GM19025 (cell line): Measurements from ENCODE around the gene DCUN1D1.
A peak's percentile ranks its signal among the peaks of the same experiment; 100 is the strongest.
"Not testable (repeated sequence)": the region's sequence is repeated elsewhere in the genome, so short reads cannot be mapped to it uniquely, and the experiment has no call there.

Experiments used
- ATAC-seq: cut with Tn5 transposase; IDR thresholded peaks from one replicate; pipeline ENCODE4 v1.9.1; 2021; ENCODE audit warnings: mild to moderate bottlenecking, low read depth, moderate library complexity; ENCODE audit not compliant: unreplicated experiment

Gene DCUN1D1

DNA sequence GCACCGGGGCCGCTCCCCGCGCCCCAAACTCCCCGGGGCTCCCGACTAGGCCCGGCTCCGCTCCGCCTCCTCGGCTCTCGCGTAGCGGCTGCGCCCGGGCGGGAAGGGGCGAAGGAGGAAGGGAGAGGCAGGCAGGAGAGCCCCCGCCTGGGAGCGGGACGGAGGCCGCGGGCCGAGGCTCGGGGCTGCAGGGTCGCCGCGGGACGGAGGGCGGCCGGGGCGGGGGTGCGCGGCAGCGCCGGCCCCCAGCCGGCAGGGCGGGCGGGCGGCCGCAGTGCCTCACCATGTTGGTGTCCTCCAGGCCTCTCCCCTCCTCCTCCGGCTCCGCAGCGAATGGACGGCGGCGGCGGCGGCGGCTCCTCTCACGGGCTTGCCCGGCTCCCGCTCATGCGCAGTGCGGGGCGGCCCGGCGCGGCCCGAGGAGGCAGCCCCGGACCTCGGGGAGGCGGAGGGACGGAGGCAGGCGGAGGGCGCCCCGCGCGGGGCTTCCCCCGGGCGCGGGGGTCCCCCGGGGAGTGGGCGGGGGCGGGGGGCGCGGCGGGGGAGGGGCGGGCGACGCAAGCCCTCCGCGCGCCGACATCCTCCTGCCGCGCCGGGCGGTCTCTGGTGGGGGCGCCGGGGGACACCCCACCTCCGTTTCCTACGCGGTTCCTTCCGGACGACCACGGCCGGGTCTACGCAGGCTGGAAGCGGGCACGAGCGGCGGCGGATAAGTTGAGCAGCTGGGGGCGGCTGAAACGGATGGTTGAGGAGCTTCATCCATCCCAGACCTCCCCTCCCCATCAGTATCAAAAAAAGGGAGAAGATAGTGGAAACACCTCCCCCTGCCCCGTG lies at the start of gene DCUN1D1:
Gene DCUN1D1 (minus strand): TSS at position 335 of the 834 bp plus-strand sequence. CDS start 49 bp downstream, at position 286.
- peak; percentile 92 for ATAC-seq

DNA sequence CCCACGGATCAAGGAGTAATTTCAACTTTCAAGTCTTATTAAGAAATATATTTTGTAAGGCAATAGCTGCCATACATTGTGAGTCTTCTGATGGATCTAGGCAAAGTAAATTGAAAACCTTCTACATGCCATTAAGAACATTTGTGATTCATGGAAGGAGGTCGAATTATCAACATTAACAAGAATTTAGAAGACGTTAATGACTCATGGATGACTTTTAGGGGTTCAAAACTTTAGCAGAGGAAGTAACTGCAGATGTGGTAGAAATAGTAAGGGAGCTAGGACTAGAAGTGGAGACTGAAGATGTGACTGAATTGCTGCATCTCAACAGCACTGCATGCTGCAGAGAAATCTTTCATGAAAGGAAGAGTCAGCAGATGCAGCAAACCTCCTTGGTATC lies 48.1 kb upstream of the DCUN1D1 start:
- no peak for ATAC-seq

DNA sequence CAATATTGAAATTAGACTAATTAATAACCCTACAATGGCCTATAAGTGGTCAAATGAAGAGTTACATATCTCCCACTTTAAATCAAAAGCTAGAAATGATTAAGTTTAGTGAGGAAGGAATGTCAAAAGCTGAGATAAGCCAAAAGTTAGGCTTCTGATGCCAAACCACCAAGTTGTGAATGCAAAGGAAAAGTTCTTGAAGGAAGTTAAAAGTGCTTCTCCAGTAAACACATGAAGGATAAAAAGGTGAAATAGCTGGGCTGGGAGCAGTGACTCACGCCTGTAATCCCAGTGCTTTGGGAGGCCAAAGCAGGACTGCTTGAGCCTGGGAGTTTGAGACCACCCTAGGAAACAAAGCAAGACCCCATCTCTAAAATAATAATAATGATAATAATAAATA lies 46.9 kb upstream of the DCUN1D1 start:
- no peak for ATAC-seq

DNA sequence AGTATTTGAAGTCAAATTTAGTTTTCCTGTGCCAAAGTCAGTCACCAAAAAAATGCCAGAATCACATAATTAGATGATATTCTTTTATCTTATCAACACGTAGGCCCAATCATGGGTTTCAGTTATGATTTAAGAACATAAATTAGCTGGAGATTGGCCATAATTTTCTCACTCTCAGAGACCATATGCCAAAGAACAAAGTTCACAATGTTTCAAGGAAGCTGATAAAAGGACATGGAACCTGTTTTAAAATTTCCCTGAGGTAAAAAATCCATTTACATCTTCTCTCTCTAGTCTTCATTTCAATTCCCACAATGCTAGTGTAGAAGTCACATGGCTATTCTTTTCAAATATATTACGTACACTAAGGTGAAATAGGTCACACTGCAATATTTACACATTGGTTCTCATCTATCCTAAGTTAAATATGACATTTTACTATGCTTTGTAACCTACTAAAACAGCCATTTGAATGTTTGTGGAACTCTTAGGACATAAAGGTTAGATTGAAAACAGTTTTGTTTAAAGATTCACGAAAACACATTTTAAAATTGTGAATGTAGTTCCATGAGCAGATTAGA lies 42.7 kb upstream of the DCUN1D1 start:
- no peak for ATAC-seq

DNA sequence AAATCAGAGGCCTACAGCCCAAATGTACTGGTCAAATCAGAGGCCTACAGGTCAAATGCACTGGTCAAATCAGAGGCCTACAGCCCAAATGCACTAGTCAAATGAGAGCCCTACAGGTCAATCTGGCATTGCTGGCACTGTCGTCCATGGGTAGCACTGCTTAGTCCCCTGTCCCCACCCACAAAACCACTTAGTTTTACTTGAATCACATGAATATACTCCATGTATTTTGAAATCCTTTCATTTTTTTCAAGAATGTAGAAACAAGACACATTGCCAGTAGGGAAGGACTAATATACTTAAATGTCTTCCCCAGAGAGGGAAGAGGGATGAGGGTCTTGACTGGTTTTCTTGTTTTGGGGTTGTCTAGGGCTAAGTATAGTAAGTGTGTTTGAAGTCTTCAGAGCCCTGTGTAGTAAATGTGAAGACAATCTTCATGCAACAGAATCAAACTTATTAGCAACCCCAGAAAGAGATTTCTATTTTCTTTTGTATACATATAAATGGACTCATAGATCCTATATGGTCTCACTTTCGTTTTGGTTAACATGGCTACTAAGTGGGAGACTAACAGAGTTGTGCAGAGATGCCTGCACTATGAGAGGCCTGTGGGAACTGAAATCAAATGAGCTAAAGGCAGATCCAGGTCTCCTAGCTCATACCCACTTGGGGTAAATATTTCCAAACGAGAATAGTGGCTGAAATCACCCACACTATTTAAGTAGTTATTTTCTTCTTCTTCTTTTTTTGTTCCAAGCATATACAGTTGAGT lies 38.3 kb upstream of the DCUN1D1 start:
- no peak for ATAC-seq

DNA sequence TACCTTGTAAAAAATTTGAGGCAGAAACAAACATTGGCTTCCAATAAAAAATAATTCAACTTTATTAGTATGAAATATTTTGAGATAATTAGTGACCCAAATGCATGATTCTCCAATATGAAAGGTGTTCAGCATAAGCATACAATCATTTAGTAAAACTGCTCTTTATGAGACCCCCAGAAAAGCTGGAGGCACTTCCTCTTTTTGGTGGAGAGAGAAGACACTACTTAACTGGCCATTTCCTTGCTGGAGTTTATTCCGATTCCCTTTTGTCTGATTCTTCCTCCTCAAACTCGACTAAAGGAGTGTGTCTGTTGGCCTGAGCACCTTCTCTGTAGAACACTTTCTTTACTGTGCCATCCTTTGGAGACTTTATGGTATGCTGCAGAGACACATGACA lies 34.8 kb upstream of the DCUN1D1 start:
- ATAC-seq = no peak

DNA sequence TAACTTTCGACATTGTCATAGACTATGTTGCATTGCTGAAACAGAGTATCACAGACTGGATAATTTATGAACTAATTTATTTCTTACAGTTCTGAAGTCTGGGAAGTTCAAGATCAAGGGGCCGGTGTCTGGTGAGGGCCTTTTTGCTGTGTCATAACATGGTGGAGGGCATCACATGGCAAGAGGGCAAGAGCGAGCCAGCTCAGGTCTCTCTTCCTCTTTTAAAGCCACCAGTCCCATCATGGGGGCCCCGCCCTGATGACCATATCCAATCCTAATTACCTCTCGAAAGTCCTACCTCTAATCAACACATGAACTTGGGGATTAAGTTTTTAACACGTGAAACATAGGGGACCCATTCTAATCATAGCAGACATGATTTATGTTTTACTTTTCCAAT lies 33.5 kb upstream of the DCUN1D1 start:
- no peak for ATAC-seq

DNA sequence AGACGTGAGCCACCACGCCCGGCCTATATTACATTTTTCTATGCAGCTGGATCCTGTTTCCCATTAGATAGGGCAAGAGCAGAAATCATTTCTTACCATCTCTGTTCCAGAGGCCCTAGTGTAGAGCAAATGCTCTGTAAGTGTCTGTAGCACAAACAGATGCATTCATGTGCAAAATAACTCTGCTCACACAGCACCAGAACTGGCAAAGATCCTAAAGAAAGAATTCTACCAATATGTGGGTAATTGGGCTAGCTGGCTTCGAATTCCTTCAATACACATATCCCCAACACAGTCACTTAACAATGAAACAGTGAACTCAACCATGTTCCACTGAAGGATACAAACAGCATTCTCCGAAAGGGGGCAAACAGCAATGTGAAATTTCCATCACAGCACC lies 32.7 kb upstream of the DCUN1D1 start:
- no peak for ATAC-seq

DNA sequence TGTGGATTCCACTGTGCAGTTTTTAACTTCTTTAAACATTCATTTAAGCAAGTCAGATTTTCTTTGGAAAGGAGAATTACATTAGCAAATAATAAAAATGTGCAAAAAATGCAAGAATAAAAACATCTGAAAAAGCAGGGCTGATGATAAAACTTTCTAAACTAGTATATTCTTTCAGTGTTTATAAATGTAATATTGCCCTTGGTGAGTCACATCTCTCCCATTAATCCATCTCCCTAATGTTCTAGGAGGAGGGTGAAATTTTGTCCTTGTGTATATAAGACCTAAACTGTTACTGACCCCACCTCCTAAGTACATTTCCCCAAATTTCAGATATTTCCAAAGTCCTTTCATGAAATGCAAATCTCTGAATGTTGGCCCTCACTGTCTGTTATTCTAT lies 28.5 kb upstream of the DCUN1D1 start:
- no peak for ATAC-seq

DNA sequence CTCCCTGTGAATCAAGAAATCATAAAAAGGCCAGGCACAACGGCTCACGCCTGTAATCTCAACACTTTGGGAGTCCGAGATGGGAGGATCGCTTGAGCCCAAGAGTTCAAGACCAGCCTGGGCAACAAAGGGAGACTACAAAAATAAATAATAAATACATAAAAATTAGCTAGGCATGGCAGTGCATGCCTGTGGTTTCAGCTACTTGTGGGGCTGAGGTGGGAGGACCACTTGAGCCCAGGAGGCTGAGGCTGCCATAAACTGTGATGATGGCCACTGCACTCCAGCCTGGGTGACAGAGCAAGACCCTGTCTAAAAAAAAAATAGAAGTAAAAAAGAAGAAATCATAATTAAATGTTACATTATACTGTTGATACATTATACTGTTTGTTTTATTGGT lies 28.0 kb upstream of the DCUN1D1 start:
- ATAC-seq = no peak

DNA sequence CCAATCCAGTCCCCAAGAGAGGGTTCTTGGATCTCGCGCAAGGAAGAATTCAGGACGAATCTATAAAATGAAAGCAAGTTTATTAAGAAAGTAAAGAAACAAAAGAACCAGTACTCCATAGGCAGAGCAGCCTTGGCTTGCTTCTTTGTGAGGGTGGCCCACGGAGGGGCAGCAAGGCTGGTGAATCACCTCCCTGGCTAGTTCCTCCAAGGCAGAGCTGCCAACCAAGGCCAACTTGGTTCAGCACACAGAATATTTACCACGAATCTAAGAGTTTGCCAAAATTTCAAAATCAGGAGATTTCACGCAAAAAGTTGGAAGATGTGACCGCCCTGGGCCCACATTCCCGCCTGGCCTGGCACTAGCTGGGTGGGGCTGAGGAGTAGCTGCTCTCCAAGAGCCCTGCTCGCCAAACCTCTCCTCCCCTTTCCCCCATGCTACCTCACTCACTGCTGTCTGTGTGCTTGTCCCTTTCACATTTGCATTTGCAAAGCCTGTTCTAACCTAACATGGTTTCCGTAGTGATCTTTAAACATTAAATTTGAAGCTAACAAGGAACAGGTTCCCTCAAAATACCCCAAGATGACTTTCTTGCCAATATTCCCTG lies 26.2 kb upstream of the DCUN1D1 start:
- no peak for ATAC-seq

DNA sequence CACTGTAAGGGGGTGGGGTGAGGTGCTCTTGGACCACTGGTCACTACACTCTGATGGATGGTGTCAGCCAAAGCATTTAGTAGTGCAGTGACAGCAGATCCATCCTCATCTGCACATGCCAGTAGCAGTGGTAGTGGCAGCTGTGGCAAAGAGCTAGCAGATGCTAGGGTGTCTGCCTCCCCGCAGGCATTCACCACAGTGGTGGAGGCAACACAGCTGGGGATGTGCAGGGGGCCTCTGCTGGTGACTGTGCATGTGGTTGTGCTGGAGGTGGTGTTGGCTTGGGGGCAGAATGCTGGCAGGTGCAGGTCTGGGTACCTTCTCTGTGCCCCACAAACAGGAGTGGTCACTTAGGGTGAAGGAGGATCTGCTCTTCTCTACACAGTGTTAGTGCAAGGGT lies 19.4 kb upstream of the DCUN1D1 start:
- ATAC-seq = no peak

DNA sequence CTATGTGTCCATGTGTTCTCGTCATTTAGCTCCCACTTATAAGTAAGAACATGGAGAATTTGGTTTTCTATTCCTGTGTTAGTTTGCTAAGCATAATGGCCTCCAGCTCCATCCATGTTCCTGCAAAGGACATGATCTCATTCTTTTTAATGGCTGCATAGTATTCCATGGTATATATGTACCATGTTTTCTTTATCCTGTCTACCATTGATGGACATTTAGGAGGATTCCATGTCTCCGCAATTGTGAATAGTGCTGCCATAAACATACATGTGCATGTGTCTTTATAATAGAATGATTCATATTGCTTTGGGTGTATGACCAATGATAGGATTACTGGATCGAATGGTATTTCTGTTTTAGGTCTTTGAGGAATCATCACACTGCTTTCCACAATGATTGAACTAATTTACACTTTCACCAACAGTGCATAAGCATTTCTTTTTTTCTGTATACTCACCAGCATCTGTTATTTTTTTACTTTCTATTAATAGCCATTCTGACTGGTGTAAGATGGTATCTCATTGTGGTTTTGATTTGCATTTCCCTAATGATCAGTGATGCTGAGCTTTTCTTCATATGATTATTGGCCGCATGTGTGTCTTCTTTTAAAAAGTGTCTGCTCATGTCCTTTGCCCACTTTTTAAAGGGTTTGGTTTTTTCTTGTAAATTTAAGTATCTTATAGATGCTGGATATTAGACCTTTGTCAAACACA lies 13.3 kb upstream of the DCUN1D1 start:
- not testable (repeated sequence) for ATAC-seq

DNA sequence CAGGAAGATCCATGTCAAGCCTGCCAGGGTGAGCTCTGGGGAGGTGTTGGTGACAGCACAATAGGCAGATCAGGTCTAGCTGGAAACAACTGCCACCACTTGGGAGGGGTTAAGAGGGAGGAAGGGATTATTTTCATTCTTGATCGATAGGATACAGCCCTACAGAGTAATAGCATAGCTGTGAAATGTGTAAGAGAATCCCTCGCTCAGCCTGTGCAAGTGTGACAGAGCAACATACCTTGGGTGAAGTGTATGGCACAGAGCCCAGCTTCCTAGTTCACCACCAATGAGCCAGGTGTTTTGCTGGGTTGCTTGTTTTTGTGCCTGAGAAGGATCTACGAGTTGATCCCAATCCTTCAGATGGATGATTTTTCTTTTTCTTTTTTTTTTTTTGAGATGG lies 9.2 kb upstream of the DCUN1D1 start:
- no peak for ATAC-seq

DNA sequence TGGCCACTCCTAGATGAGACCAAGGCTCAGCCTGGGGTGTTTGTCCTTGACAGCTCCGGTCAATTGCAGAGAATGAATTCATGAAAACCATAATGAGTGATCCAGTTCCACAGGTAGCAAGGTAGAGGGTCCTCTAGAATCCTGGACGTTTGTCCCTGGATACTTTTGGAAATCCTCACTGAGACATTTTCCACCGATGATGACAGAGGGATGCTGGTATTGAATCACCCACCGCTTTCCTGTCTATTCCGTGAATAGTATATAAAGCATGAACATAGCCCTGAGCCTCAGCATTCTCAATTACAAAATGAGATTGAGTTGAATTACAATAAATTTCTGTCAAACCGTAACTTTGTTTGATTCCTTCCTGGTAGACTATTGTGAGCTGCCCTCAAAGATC lies 5.7 kb upstream of the DCUN1D1 start:
- ATAC-seq = no peak

DNA sequence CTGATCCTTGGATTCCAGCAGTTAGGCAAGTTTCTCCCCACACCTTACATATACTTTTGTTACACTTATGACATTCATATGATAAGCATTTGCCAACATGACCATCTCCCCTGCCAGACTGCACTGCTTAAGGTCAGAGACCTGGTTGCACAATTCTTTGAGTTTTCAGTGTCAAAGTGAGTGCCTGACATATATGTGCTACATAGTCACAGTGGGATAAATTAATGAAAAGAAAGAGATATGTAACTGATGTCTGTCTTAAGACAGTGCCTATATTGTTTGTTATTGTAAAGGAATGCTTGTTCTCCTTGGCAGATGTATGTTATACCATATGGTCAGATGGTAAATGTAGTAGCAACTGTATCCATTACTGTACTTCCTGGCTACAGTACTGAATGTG lies 3.5 kb upstream of the DCUN1D1 start:
- ATAC-seq = no peak

DNA sequence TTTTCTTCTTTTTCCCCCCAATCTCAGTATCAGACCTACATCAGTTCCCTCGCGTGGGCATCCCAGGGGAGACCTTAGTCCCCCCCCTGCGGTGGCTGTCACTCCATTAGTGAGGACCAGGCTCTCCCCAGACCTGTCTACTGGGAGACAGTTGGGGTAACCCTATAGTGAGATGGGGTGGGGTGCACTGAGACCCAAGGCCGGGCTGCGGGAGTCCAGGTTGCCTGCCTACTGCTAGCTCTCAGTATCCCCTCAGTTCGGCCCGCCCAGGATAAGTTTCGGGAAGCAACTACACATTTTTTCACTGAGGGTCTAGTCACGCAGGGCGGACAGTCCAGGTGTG lies 671 bp upstream of the DCUN1D1 start:
- no peak for ATAC-seq

DNA sequence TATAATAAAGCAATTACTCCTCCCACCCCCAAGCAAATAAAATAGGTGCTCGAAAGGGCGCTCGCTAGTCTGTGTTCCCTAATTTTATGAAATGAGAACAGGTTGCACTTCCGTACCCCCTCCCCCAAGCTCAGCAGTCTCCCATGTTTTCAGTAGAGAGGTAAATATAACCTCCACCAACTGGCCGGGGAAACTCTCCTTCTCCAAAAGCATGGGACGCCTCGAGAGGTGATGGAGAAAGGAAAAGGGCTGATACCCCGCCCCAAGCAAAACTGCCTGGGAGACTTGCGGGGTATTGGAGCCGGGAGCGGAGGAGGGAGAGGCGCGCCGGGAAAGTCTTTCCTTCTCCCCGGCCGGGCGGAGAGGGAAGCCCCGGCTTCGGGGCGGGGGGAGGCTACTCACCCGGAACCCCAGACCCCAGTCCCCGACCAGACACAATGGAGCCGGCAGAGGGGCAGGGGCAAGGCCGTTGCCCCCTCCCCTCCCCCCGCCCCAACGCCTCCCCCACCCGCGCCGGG lies 605 bp downstream of the DCUN1D1 start:
- ATAC-seq = no peak

DNA sequence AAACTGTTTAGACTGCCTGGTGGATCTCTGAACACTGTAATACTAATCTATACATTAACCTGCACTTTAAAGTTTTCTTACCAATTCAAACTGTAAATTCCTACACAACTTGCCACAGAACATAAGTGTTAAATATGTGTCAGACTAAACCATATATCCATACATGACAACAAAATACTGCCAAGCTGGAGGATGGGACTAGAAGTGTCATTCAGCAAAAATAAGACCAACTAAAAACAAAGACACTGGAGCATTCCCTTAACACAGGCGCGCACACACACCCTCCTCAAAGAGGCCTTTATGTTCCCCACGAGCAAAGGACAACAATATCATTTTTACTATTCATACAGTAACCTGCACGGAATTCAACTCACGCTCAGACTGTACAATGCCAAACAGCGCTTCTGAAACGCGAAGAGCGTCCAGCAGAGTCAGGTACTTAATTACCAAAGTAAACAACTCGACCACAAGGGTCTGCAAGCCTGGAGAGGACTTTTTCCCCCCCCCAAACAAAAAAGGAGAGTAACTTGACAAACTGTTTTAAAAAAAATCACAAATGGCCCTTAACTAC lies 1.1 kb downstream of the DCUN1D1 start:
- ATAC-seq = no peak

DNA sequence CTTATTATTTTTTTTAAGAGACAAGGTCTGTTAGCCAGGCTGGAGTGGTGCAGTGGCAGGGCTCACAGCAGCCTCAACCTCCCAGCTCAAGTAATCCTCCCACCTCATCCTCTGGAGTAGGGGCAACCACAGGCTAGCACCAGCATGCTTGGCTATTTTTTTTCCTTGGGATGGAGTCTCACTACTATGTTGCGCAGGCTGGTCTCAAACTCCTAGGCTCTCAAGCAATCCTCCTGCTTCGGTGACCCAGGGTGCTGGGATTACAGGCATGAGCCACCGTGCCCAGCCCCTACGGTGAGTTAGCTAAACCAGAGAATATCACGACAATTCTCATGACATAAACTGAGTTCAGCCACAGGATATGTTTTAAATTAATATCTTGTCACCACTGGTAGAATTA lies 2.0 kb downstream of the DCUN1D1 start:
- ATAC-seq = no peak
